ENCODE results near the gene IGFBP4. TPM values are rescaled to one million over a fixed set of nuclear protein-coding genes. Genes with fewer than 3 reads are reported as not detected.

The IGFBP4 gene
- total and polyA plus RNA-seq, 8 donors: 30.2 to 190 (median 65.9) TPM

DNA sequence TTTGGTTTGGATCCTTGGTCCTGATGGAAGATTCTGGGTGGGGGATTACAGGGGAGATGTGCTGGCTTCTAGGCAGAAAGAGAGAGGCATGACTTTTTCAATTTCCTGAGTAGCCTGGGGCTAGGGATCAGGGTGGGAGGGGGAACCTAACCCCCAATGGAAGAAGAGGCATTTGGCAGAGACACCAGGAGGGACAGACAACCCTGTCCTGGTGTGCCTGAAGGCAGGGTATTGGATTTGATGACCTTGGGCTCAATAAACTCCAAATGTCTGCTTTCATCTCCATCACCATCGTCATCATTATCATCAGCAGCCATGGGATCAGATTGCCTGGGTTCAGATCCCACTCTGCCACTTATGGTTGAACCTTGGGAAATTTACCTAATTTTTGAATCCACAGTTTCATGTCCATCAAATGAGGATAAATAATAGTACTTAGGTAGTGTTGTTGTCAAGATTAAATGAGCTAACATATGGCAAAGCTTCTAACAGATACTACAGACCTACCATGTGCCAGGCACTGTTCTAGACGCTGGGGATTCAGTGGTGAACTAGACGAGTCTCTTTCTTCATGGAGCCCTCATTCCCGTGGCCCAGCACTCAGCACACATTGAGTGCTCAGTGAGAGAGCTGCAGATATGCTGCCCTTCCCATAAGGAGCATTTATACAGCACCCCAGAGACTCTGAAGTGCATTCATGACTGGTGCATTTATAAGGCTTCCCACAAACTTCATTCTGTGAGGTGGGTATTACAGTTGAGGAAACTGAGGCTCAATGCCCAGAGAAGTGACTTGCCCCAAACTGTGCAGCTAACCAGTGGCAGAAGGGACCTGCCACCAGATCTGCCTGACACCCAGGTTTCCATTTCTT lies 26.8 kb downstream of the IGFBP4 start:
- no peak for FAIRE-seq

DNA sequence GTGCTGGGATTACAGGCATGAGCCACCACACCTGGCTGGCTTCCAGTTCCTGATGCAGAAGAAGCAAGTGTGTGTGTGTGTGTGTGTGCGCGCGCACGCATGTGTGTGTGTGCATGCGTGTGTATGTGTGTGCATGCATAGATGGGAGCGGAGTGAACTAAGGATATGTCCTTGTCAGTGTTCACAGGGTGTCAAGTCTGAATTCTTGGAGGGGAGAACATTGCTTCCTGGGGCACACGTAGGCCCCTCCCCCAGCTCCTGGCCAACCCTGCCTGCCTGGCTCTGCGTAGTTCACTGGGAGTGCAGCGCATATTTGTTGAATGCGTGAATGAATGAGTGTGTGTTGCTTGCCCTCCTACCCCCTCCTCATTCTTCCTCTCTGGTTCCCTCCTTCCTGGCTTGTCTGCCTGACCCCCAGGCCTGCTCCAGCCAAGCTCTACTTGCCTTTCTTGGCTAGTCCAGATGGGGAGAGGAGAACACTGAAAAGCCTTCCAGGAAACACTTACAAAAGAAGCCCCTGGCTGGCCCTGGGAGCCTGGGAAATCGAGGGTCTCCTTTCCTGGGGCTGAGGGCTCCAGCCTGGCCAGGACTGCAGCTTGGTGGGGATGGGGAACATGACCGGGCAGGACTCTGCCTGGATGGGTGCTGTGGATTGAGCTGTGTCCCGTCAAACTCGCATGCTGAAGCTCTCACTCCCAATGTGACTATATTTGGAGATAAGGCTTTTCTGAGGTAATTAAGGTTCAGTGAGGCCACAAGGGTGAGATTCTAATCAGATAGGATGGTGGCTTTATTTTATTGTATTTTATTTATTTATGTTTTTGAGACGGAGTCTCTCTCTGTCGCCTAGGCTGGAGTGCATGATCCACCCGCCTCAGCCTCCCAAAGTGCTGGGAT lies 27.9 kb downstream of the IGFBP4 start:
- Histone ChIP-seq H3K27me3 (no peaks in the 10 kb centered on the region), H3K9me3 (no peaks in the 10 kb centered on the region), H3K36me3 (no peaks in the 10 kb centered on the region), H3K4me3 (no peak overlapping the region), H3K4me1 (no peaks in the 10 kb centered on the region), H3K27ac (no peak overlapping the region)
- no peak for DNase-seq
- WGBS, 2 donors: 80 to 82% methylated on average over 17 of the region's 17 CpGs
- ATAC-seq: no peak
- intact Hi-C loops (cut with DNase I): no loop called here
- TF ChIP-seq, protein P1, sequence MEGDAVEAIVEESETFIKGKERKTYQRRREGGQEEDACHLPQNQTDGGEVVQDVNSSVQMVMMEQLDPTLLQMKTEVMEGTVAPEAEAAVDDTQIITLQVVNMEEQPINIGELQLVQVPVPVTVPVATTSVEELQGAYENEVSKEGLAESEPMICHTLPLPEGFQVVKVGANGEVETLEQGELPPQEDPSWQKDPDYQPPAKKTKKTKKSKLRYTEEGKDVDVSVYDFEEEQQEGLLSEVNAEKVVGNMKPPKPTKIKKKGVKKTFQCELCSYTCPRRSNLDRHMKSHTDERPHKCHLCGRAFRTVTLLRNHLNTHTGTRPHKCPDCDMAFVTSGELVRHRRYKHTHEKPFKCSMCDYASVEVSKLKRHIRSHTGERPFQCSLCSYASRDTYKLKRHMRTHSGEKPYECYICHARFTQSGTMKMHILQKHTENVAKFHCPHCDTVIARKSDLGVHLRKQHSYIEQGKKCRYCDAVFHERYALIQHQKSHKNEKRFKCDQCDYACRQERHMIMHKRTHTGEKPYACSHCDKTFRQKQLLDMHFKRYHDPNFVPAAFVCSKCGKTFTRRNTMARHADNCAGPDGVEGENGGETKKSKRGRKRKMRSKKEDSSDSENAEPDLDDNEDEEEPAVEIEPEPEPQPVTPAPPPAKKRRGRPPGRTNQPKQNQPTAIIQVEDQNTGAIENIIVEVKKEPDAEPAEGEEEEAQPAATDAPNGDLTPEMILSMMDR (IDR thresholded peaks at IDR 0.05): no peak
- no peak for FAIRE-seq

More for the DNA sequence above, 26.8 kb downstream of the IGFBP4 start:
- TF ChIP-seq, protein P1 (IDR thresholded peaks at IDR 0.05): no peak
- intact Hi-C loops (cut with DNase I): no loop called here
- Histone ChIP-seq H3K36me3 (no peaks in the 10 kb centered on the region), H3K9me3 (no peaks in the 10 kb centered on the region), H3K4me1 (no peaks in the 10 kb centered on the region), H3K27me3 (no peaks in the 10 kb centered on the region), H3K4me3 (no peak overlapping the region), H3K27ac (no peak overlapping the region)
- DNase-seq: no peak
- no peak for ATAC-seq
- 59 to 68% methylated on average over 4 of the region's 4 CpGs for WGBS, 2 donors

DNA sequence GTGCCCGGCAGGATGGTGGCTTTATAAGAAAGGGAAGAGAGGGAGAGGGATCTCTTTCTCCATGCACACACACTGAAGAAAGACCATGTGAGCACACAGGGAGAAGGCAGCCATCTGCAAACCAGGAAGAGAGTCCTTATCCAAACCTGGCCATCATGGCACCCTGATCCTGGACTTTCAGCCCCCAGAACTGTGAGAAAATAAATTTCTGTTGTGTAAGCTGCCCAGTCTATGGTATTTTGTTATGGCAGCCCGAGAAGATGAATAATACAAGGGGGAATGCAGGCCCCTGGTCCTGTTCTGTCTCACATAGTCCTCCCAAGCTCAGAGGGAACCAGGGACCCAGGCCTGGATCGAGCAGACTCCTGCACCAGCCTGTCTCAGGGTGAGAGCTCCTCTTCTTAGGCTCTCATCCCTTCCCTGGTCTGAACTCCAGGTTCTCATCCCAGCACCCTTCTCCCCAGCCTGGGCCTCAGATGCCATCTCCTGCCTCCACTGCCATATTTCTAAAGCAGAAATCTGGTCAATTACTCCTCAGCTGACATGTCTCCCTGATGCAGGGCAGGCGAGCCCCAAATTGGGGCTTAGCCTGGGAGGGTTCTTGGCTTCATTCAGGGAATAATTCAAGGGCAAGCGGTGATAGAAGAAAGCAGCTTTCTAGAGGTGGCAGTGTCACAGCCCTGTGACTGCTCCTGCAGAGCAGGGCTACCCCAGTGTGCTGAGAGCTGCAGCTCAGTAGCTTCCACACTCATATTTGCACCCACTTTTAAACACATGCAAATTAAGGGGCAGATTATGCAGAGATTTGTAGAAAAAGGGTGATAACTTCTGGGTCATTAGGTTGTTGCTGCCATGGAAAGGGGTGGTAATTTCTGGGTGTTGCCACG lies 28.8 kb downstream of the IGFBP4 start:
- intact Hi-C loops (cut with DNase I): no loop called here
- FAIRE-seq (no peak), DNase-seq (no peak), ATAC-seq (no peak)
- H3K27ac ChIP-seq: no peak overlapping the region
- no peaks in the 10 kb centered on the region for H3K4me1 ChIP-seq
- WGBS, 2 donors: 84 to 85% methylated on average over 6 of the region's 6 CpGs
- no peak overlapping the region for H3K4me3 ChIP-seq
- TF ChIP-seq, protein P1 (IDR thresholded peaks at IDR 0.05): no peak
- no peaks in the 10 kb centered on the region for H3K9me3 ChIP-seq
- no peaks in the 10 kb centered on the region for H3K36me3 ChIP-seq
- no peaks in the 10 kb centered on the region for H3K27me3 ChIP-seq

DNA sequence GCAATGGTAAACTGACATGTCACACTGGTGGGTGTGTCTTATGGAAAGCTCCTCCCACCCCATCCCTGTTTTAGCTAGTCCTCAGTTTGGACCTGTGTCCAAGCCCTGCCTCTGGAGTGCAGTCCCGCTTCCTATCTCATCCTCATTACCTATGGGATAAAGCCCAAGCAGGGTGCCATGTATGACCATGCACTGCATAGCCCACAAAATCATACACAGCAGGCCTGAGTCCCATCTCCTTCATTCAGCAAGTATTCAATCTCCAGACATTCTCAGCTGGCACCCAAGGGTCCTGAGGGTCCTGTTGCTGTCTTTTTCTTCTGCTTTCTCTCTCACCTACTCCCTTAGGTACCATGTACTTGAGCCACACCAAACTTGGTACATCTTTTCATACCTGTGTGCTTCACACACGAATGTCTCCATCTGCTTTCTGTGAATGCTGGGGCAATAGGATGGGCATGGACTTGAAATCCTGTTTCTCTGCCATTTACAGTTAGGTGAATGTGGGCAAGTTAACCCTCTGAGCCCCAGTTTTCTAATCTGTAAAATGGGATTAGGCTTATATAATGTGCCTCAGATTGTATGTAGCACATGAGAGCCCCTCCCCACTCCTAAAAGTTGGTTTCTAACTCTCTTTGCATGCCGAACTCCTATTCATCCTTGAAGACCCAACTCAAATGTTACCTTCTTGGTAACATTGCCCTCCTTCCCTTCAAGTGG lies 29.6 kb downstream of the IGFBP4 start:
- Histone ChIP-seq H3K4me1 (no peaks in the 10 kb centered on the region), H3K36me3 (no peaks in the 10 kb centered on the region), H3K27ac (no peak overlapping the region), H3K9me3 (no peaks in the 10 kb centered on the region), H3K27me3 (no peaks in the 10 kb centered on the region), H3K4me3 (no peak overlapping the region)
- DNase-seq (no peak), FAIRE-seq (no peak), ATAC-seq (no peak)
- WGBS, 2 donors: 73 to 87% methylated on average over 3 of the region's 3 CpGs
- intact Hi-C loops (cut with DNase I): no loop called here
- TF ChIP-seq, protein P1 (IDR thresholded peaks at IDR 0.05): no peak

Measured in pancreas (tissue), 10 donors.